H1 (cell line): ENCODE measurements around the gene NAV3. TPM values are rescaled to one million over a fixed set of nuclear protein-coding genes. Genes with fewer than 3 reads are reported as not detected.

Experiments used
- CHD1 ChIP-seq: IDR thresholded peaks from 2 replicates; pipeline ENCODE4 v1.6.1; 2012; ENCODE audit warnings: low read depth, low read length, improper control_type of control experiment
- CHD7 ChIP-seq: fragments of 300-600 bp; sonication (generic); IDR thresholded peaks from 2 replicates; pipeline ENCODE4 v1.7.1; 2012; ENCODE audit warnings: low read length, moderate library complexity, mild to moderate bottlenecking, inconsistent platforms; ENCODE audit not compliant: insufficient replicate concordance
- GTF2F1 ChIP-seq: IDR thresholded peaks from 2 replicates; pipeline ENCODE4 v1.6.1; 2012; ENCODE audit warnings: low read depth, low read length, improper control_type of control experiment, borderline replicate concordance
- JUN ChIP-seq: IDR thresholded peaks from 2 replicates; pipeline ENCODE4 v1.6.1; 2011; ENCODE audit warnings: low read depth, mild to moderate bottlenecking, improper control_type of control experiment, low read length
- POLR2AphosphoS5 ChIP-seq: IDR thresholded peaks from 2 replicates; pipeline ENCODE4 v1.6.1; 2011; ENCODE audit warnings: low read depth, low read length
- SRF ChIP-seq: IDR thresholded peaks from 2 replicates; pipeline ENCODE4 v1.6.1; 2011; ENCODE audit warnings: mild to moderate bottlenecking, low read depth, low read length, moderate library complexity
- polyA plus RNA-seq, 7 experiments: library from polyadenylated mRNA; depleted of rRNA in 3 of 7; stranded (reverse) in 5 of 7; unstranded in 2 of 7; fragments of >200 nt in 5 of 7; fragments of 200-250 nt in 2 of 7; gene quantifications; 1 replicate in 5 of 7; 2 replicates in 1 of 7; 4 replicates in 1 of 7; pipeline versions ENCODE4 v1.2.1 to v1.2.3, GENCODE V29; 2011 to 2013; ENCODE audit warnings: missing spikeins in 2 of 7, mixed read lengths in 2 of 7
- total RNA-seq: library from RNA; stranded (reverse); fragmentation: NEBNext Ultra II Directional; extraction: Animal tissue kit (Norgen Biotek cat#: 25700); gene quantifications from 2 replicates; pipeline ENCODE4 v1.2.1, GENCODE V29; 2021

Gene NAV3
- total and polyA plus RNA-seq, 2 of the 8 experiments (the other 6 are each of a cell fraction or from before 2014, with no cell fraction given): 0.47 to 5.0 TPM

- no peak for TF ChIP-seq CHD7
- no peak for TF ChIP-seq GTF2F1
- TF ChIP-seq POLR2AphosphoS5: no peak
- no peak for TF ChIP-seq CHD1
- TF ChIP-seq JUN: no peak
- no peak for TF ChIP-seq SRF
These were observed 270.6 kb downstream of the NAV3 start (continued) for GRCh38 chr12:78101113-78101876.
